GM23338 (cell line): ENCODE data around the gene ACYP2. TPM values are rescaled to one million over a fixed set of nuclear protein-coding genes. Genes with fewer than 3 reads are reported as not detected.

Source experiments
- ATAC-seq: fragments of 200-7000 bp; cut with Tn5 transposase; 3 replicates; pipeline ENCODE4 v1.9.1; 2020
- DNase-seq: peaks from one replicate; pipeline ENCODE4 v3.0.0-alpha.2; 2015; ENCODE audit warnings: low spot score
- H2AFZ ChIP-seq: fragments of 200-600 bp; sonication (generic); 2 replicates; pipeline ENCODE4 v1.8.0; 2016; ENCODE audit warnings: antibody characterized with exemption, mild to moderate bottlenecking, moderate library complexity
- H3F3A ChIP-seq: fragments of 200-600 bp; sonication (generic); replicated peaks from 2 replicates; pipeline ENCODE4 v1.8.0; 2017; ENCODE audit warnings: antibody characterized with exemption, mixed run types, low read depth
- H3K27ac ChIP-seq: fragments of 200-600 bp; sonication (generic); 2 replicates; pipeline ENCODE4 v1.6.1; 2016; ENCODE audit warnings: low read depth
- H3K27me3 ChIP-seq: fragments of 200-600 bp; sonication (generic); 2 replicates; pipeline ENCODE4 v1.8.0; 2016; ENCODE audit warnings: mild to moderate bottlenecking, mixed run types, moderate library complexity; ENCODE audit not compliant: insufficient read depth
- H3K36me3 ChIP-seq: fragments of 200-600 bp; sonication (generic); 2 replicates; pipeline ENCODE4 v1.8.0; 2016; ENCODE audit warnings: mild to moderate bottlenecking; ENCODE audit not compliant: insufficient read depth
- H3K4me1 ChIP-seq: fragments of 200-600 bp; sonication (generic); 2 replicates; pipeline ENCODE4 v1.8.0; 2016; ENCODE audit warnings: mild to moderate bottlenecking, moderate library complexity; ENCODE audit not compliant: insufficient read depth
- H3K4me2 ChIP-seq: fragments of 200-600 bp; sonication (generic); 2 replicates; pipeline ENCODE4 v1.7.1; 2017; ENCODE audit warnings: mixed run types
- H3K4me3 ChIP-seq: fragments of 200-600 bp; sonication (generic); 2 replicates; pipeline ENCODE4 v1.6.1; 2016; ENCODE audit warnings: mixed run types
- H3K79me2 ChIP-seq: fragments of 200-600 bp; sonication (generic); replicated peaks from 2 replicates; pipeline ENCODE4 v1.8.0; 2017; ENCODE audit warnings: mild to moderate bottlenecking; ENCODE audit not compliant: insufficient read depth
- H3K9me2 ChIP-seq: fragments of 200-600 bp; sonication (generic); 2 replicates; pipeline ENCODE4 v1.8.0; 2017; ENCODE audit not compliant: insufficient read depth
- H4K20me1 ChIP-seq: fragments of 200-600 bp; sonication (generic); replicated peaks from 2 replicates; pipeline ENCODE4 v1.8.0; 2017; ENCODE audit warnings: mild to moderate bottlenecking; ENCODE audit not compliant: insufficient read depth
- H3K27ac Mint-ChIP-seq: 2 replicates; pipeline ENCODE4 v1.8.0; 2020; ENCODE audit warnings: inconsistent platforms, mild to moderate bottlenecking, moderate library complexity, mixed read lengths
- H3K27me3 Mint-ChIP-seq: 3 replicates; pipeline ENCODE4 v1.8.0; 2022; ENCODE audit warnings: low read depth, mild to moderate bottlenecking, moderate library complexity, mixed read lengths, inconsistent platforms; ENCODE audit not compliant: insufficient read depth, poor library complexity
- H3K36me3 Mint-ChIP-seq: 3 replicates; pipeline ENCODE4 v1.8.0; 2021; ENCODE audit warnings: low read depth, mild to moderate bottlenecking, inconsistent platforms, moderate library complexity, mixed read lengths
- H3K4me1 Mint-ChIP-seq: 3 replicates; pipeline ENCODE4 v1.8.0; 2020; ENCODE audit warnings: mild to moderate bottlenecking, inconsistent platforms, mixed read lengths
- H3K4me3 Mint-ChIP-seq: 3 replicates; pipeline ENCODE4 v1.8.0; 2021; ENCODE audit warnings: moderate library complexity, mild to moderate bottlenecking, inconsistent platforms, mixed read lengths
- H3K9me3 Mint-ChIP-seq: 3 replicates; pipeline ENCODE4 v1.8.0; 2020; ENCODE audit warnings: moderate library complexity, mild to moderate bottlenecking, inconsistent platforms, mixed read lengths
- EZH2phosphoT487 ChIP-seq: fragments of 200-600 bp; sonication (generic); IDR thresholded peaks from one replicate; pipeline ENCODE4 v1.8.1; 2018; ENCODE audit warnings: antibody characterized with exemption; ENCODE audit not compliant: unreplicated experiment
- ZNF331 ChIP-seq: fragments of 250-450 bp; sonication (Bioruptor Pico); IDR thresholded peaks from 2 replicates; pipeline ENCODE4 v1.5.0; 2020; ENCODE audit warnings: low read depth, mild to moderate bottlenecking, moderate library complexity
- polyA plus RNA-seq: library from polyadenylated mRNA; unstranded; fragments of >200 nt; fragmentation: Nextera tagmentation; extraction: Ambion mirVana; gene quantifications from 2 replicates; pipeline ENCODE4 v1.2.1, GENCODE V29; 2016
- total RNA-seq: library from RNA; depleted of rRNA; stranded (reverse); fragments of >200 nt; shearing (Covaris generic); gene quantifications from 2 replicates; pipeline ENCODE4 v1.2.3, GENCODE V29; 2014
- TF ChIP-seq, protein P1 (sequence below), 2 experiments: fragments of 200-600 bp in 1 of 2; sonication (generic) in 1 of 2; conservative IDR thresholded peaks; 2 replicates each; pipeline versions ENCODE4 v1.5.1 to v1.6.1; 2016 to 2017; ENCODE audit warnings: antibody characterized with exemption in 2 of 2, low read depth in 2 of 2, mild to moderate bottlenecking in 2 of 2, moderate library complexity in 1 of 2
- TF ChIP-seq, protein P2 (sequence below): IDR thresholded peaks from 2 replicates; pipeline ENCODE4 v1.6.1; 2016; ENCODE audit warnings: antibody characterized with exemption
- TF ChIP-seq, protein P3 (sequence below): fragments of 250-450 bp; sonication (Bioruptor Pico); IDR thresholded peaks from 2 replicates; pipeline ENCODE4 v1.5.0; 2020; ENCODE audit warnings: mild to moderate bottlenecking, moderate library complexity

Gene ACYP2
- total and polyA plus RNA-seq, 2 experiments from 2014 or later, result 2.3 to 15.5 TPM

DNA sequence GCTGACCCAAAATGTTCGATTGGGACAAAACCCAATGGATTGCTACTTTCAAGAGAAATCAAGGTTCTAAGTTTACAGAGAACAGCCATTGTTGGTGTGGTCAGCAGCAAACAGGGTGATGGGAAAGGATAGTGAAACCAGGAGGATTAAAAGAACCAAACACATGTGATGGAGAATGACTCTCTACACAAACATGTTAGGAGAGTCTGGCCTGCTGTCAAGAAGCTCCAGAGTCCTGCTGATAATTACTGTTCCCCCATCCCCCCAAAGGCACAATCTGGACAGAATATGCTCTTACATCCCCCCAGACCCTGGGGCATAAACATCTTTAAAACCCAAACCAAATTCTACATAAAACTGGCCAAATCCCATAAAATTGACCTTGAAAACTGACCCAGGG is 32.0 kb upstream of the ACYP2 start:
- DNase-seq, result no peak
- Histone ChIP-seq H3K4me2 (no peak overlapping the region), H3K27ac (no peak overlapping the region), H4K20me1 (no peaks in the 10 kb centered on the region), H3K9me2 (peaks cover 3% of the 10 kb centered on the region; the same call in 1 of the 2 replicates), H2AFZ (0 out of 2 replicates have a peak overlapping the region, but pooled peaks have one; percentile 66), H3K36me3 (no peaks in the 10 kb centered on the region), H3F3A (no peaks in the 10 kb centered on the region), H3K79me2 (no peaks in the 10 kb centered on the region), H3K4me3 (no peak overlapping the region), H3K27me3 (no peaks in the 10 kb centered on the region), H3K4me1 (no peaks in the 10 kb centered on the region)
- H3K9me3 Mint-ChIP-seq, result no peaks in the 10 kb centered on the region
- no peaks in the 10 kb centered on the region for H3K36me3 Mint-ChIP-seq
- H3K4me3 Mint-ChIP-seq, result no peak overlapping the region
- no peaks in the 10 kb centered on the region; the same call in 2 of the 3 replicates for H3K4me1 Mint-ChIP-seq
- TF ChIP-seq, protein P1, sequence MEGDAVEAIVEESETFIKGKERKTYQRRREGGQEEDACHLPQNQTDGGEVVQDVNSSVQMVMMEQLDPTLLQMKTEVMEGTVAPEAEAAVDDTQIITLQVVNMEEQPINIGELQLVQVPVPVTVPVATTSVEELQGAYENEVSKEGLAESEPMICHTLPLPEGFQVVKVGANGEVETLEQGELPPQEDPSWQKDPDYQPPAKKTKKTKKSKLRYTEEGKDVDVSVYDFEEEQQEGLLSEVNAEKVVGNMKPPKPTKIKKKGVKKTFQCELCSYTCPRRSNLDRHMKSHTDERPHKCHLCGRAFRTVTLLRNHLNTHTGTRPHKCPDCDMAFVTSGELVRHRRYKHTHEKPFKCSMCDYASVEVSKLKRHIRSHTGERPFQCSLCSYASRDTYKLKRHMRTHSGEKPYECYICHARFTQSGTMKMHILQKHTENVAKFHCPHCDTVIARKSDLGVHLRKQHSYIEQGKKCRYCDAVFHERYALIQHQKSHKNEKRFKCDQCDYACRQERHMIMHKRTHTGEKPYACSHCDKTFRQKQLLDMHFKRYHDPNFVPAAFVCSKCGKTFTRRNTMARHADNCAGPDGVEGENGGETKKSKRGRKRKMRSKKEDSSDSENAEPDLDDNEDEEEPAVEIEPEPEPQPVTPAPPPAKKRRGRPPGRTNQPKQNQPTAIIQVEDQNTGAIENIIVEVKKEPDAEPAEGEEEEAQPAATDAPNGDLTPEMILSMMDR (conservative IDR thresholded peaks at IDR 0.05; ENCODE audit: low read depth in 2 of 2), result 0 out of 4 replicates have a peak, but pooled peaks of 1 of the 2 experiments have one; percentile 2
- TF ChIP-seq, protein P2, sequence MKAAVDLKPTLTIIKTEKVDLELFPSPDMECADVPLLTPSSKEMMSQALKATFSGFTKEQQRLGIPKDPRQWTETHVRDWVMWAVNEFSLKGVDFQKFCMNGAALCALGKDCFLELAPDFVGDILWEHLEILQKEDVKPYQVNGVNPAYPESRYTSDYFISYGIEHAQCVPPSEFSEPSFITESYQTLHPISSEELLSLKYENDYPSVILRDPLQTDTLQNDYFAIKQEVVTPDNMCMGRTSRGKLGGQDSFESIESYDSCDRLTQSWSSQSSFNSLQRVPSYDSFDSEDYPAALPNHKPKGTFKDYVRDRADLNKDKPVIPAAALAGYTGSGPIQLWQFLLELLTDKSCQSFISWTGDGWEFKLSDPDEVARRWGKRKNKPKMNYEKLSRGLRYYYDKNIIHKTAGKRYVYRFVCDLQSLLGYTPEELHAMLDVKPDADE, result no peak
- peaks cover 2% of the 10 kb centered on the region for H3K27me3 Mint-ChIP-seq
- no peak overlapping the region for H3K27ac Mint-ChIP-seq
- ATAC-seq, result no peak

DNA sequence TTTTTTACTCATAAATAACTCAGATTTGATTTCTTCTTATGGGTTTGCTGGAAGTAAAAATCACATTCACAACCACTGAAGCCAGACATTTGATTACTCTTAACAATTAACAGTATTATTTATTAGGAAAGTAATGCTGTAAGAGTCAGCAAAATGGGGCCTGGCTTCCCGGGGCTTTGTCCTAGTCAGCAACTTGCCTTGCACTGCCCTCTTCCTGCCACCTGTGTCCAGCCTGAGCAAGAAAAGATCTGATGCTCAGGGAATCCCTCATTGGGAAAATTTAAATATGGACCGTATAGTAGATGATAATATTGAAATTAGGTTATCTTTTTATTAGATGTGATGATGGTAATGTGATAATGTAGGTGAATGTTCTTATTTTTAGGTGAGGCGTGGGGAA is 30.8 kb upstream of the ACYP2 start:
- no peaks in the 10 kb centered on the region; the same call in 2 of the 3 replicates for H3K4me1 Mint-ChIP-seq
- no peak overlapping the region for H3K4me3 Mint-ChIP-seq
- H3K36me3 ChIP-seq, result no peaks in the 10 kb centered on the region
- H2AFZ ChIP-seq, result no peak overlapping the region
- no peak overlapping the region for H3K27ac Mint-ChIP-seq
- TF ChIP-seq EZH2phosphoT487 (no peak), ZNF331 (CRISPR knock-in tag) (no peak)
- TF ChIP-seq, protein P3, sequence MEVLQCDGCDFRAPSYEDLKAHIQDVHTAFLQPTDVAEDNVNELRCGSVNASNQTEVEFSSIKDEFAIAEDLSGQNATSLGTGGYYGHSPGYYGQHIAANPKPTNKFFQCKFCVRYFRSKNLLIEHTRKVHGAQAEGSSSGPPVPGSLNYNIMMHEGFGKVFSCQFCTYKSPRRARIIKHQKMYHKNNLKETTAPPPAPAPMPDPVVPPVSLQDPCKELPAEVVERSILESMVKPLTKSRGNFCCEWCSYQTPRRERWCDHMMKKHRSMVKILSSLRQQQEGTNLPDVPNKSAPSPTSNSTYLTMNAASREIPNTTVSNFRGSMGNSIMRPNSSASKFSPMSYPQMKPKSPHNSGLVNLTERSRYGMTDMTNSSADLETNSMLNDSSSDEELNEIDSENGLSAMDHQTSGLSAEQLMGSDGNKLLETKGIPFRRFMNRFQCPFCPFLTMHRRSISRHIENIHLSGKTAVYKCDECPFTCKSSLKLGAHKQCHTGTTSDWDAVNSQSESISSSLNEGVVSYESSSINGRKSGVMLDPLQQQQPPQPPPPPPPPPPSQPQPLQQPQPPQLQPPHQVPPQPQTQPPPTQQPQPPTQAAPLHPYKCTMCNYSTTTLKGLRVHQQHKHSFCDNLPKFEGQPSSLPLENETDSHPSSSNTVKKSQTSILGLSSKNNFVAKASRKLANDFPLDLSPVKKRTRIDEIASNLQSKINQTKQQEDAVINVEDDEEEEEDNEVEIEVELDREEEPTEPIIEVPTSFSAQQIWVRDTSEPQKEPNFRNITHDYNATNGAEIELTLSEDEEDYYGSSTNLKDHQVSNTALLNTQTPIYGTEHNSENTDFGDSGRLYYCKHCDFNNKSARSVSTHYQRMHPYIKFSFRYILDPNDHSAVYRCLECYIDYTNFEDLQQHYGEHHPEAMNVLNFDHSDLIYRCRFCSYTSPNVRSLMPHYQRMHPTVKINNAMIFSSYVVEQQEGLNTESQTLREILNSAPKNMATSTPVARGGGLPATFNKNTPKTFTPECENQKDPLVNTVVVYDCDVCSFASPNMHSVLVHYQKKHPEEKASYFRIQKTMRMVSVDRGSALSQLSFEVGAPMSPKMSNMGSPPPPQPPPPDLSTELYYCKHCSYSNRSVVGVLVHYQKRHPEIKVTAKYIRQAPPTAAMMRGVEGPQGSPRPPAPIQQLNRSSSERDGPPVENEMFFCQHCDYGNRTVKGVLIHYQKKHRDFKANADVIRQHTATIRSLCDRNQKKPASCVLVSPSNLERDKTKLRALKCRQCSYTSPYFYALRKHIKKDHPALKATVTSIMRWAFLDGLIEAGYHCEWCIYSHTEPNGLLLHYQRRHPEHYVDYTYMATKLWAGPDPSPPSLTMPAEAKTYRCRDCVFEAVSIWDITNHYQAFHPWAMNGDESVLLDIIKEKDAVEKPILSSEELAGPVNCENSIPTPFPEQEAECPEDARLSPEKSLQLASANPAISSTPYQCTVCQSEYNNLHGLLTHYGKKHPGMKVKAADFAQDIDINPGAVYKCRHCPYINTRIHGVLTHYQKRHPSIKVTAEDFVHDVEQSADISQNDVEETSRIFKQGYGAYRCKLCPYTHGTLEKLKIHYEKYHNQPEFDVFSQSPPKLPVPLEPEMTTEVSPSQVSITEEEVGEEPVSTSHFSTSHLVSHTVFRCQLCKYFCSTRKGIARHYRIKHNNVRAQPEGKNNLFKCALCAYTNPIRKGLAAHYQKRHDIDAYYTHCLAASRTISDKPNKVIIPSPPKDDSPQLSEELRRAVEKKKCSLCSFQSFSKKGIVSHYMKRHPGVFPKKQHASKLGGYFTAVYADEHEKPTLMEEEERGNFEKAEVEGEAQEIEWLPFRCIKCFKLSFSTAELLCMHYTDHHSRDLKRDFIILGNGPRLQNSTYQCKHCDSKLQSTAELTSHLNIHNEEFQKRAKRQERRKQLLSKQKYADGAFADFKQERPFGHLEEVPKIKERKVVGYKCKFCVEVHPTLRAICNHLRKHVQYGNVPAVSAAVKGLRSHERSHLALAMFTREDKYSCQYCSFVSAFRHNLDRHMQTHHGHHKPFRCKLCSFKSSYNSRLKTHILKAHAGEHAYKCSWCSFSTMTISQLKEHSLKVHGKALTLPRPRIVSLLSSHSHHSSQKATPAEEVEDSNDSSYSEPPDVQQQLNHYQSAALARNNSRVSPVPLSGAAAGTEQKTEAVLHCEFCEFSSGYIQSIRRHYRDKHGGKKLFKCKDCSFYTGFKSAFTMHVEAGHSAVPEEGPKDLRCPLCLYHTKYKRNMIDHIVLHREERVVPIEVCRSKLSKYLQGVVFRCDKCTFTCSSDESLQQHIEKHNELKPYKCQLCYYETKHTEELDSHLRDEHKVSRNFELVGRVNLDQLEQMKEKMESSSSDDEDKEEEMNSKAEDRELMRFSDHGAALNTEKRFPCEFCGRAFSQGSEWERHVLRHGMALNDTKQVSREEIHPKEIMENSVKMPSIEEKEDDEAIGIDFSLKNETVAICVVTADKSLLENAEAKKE, result no peak
- TF ChIP-seq, protein P1 (conservative IDR thresholded peaks at IDR 0.05; ENCODE audit: low read depth in 2 of 2), result peak; percentile 40 to 60; a peak in 3 of 4 replicates
- H3K79me2 ChIP-seq, result no peaks in the 10 kb centered on the region
- no peaks in the 10 kb centered on the region for H3F3A ChIP-seq
- no peak overlapping the region for H3K4me3 ChIP-seq
- no peaks in the 10 kb centered on the region for H4K20me1 ChIP-seq
- peaks cover 4% of the 10 kb centered on the region for H3K27me3 Mint-ChIP-seq
- H3K9me3 Mint-ChIP-seq, result no peaks in the 10 kb centered on the region
- no peaks in the 10 kb centered on the region for H3K27me3 ChIP-seq
- no peaks in the 10 kb centered on the region for H3K36me3 Mint-ChIP-seq
- H3K27ac ChIP-seq, result no peak overlapping the region
- ATAC-seq (0 out of 3 replicates have a peak, but pooled peaks have one; percentile 29), DNase-seq (peak; percentile 24)
- no peaks in the 10 kb centered on the region for H3K4me1 ChIP-seq
- H3K4me2 ChIP-seq, result no peak overlapping the region
- no peaks in the 10 kb centered on the region for H3K9me2 ChIP-seq
